A673 (cell line): Measurements from ENCODE around the gene FCAR. TPM values are rescaled to one million over a fixed set of nuclear protein-coding genes. Genes with fewer than 3 reads are reported as not detected.
"Not testable (repeated sequence)": the region's sequence is repeated elsewhere in the genome, so short reads cannot be mapped to it uniquely, and the experiment has no call there.

Source experiments
- BruUV-seq: library from RNA; stranded (reverse); fragments of 400-500 nt; replicated peaks from 2 replicates; lab custom pipeline; 2021; lab: Mats Ljungman, UMichigan
- CTCF ChIA-PET: fragments of 300-600 bp; sonication (Branson Sonifier 250); formaldehyde crosslinking; loops from one replicate; lab custom pipeline; 2022; ENCODE audit warnings: antibody characterized with exemption; lab: Charles Lee
- POLR2A ChIA-PET: fragments of 300-600 bp; sonication (Branson Sonifier 250); formaldehyde crosslinking; loops from one replicate; lab custom pipeline; 2022; ENCODE audit warnings: antibody characterized with exemption; ENCODE audit not compliant: low non-redundant PET; lab: Charles Lee
- DNase-seq: peaks from one replicate; pipeline ENCODE4 v3.0.0-alpha.2; 2015; ENCODE audit warnings: low spot score
- H3K27ac ChIP-seq: fragments of 200-600 bp; sonication (generic); 2 replicates; pipeline ENCODE4 v1.5.1; 2016; ENCODE audit warnings: mixed run types, low read depth, mild to moderate bottlenecking, mixed read lengths, antibody characterized with exemption, low read length; ENCODE audit not compliant: poor library complexity, severe bottlenecking
- H3K27me3 ChIP-seq: fragments of 200-600 bp; sonication (generic); replicated peaks from 2 replicates; pipeline ENCODE4 v1.6.1; 2017; ENCODE audit warnings: mixed run types, low read depth, mild to moderate bottlenecking, mixed read lengths, antibody characterized with exemption, low read length; ENCODE audit not compliant: insufficient read depth, poor library complexity
- H3K36me3 ChIP-seq: fragments of 200-600 bp; sonication (generic); 2 replicates; pipeline ENCODE4 v1.6.1; 2016; ENCODE audit warnings: mixed run types, mild to moderate bottlenecking, mixed read lengths, antibody characterized with exemption, low read length; ENCODE audit not compliant: insufficient read depth, poor library complexity, severe bottlenecking
- H3K4me1 ChIP-seq: fragments of 200-600 bp; sonication (generic); 2 replicates; pipeline ENCODE4 v1.6.1; 2017; ENCODE audit warnings: mixed run types, mild to moderate bottlenecking, mixed read lengths, antibody characterized with exemption, low read length; ENCODE audit not compliant: insufficient read depth, poor library complexity, severe bottlenecking
- H3K4me3 ChIP-seq: fragments of 200-600 bp; sonication (generic); 2 replicates; pipeline ENCODE4 v1.5.1; 2016; ENCODE audit warnings: low read depth, mixed run types, mild to moderate bottlenecking, mixed read lengths, low read length; ENCODE audit not compliant: poor library complexity, severe bottlenecking
- H3K9me3 ChIP-seq: fragments of 200-600 bp; sonication (generic); 2 replicates; pipeline ENCODE4 v1.6.1; 2016; ENCODE audit warnings: mixed run types, low read depth, mild to moderate bottlenecking, mixed read lengths, antibody characterized with exemption, low read length; ENCODE audit not compliant: poor library complexity, severe bottlenecking
- EZH2 ChIP-seq: fragments of 200-600 bp; sonication (generic); IDR thresholded peaks from 2 replicates; pipeline ENCODE4 v1.6.1; 2017; ENCODE audit warnings: borderline replicate concordance, low read depth, mild to moderate bottlenecking, mixed read lengths, antibody characterized with exemption, low read length; ENCODE audit not compliant: poor library complexity, severe bottlenecking
- intact Hi-C: fragments of 100-400 bp; cut with micrococcal nuclease; formaldehyde crosslinking; loops from one replicate; pipeline ENCODE4 v1.10.0; 2022; ENCODE audit not compliant: unreplicated experiment
- total RNA-seq: library from RNA; stranded (reverse); gene quantifications from 2 replicates; pipeline ENCODE4 v1.2.3, GENCODE V29; 2021
- TF ChIP-seq, protein P1 (sequence below): fragments of 300-800, 200-600 bp; sonication (generic); conservative IDR thresholded peaks from 2 replicates; pipeline ENCODE4 v1.5.1; 2017; ENCODE audit warnings: low read depth, mild to moderate bottlenecking, antibody characterized with exemption, low read length, moderate library complexity, mixed read lengths

The FCAR gene
- total RNA-seq, 1 experiment from 2014 or later = not detected

DNA sequence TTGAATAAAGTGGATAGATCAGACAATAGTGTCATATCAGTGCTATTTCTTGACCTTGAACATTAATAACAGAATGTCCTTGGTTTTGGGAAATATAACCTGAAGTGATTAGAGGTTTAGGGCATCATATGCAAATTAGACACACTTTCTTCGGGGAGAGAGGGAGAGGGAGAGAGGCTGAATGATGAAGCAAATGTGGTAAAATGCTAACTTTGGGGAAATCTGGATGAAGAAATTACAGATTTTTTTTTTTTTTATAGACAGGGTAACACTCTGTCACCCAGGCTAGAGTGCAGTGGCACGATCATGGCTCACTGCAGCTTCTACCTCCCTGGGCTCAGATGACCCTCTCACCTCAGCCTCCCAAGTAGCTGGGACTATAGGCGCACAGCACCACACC is 28.0 kb downstream of the FCAR start:
- intact Hi-C loops = no loop called here
- Histone ChIP-seq H3K4me3 (no peak overlapping the region), H3K36me3 (no peaks in the 10 kb centered on the region), H3K27ac (no peak overlapping the region), H3K9me3 (no peaks in the 10 kb centered on the region), H3K4me1 (no peaks in the 10 kb centered on the region), H3K27me3 (peaks cover 3% of the 10 kb centered on the region)
- POLR2A ChIA-PET = no interaction called here
- no peak for DNase-seq
- no TSS peak for BruUV-seq
- TF ChIP-seq EZH2 = no peak
- TF ChIP-seq, protein P1, sequence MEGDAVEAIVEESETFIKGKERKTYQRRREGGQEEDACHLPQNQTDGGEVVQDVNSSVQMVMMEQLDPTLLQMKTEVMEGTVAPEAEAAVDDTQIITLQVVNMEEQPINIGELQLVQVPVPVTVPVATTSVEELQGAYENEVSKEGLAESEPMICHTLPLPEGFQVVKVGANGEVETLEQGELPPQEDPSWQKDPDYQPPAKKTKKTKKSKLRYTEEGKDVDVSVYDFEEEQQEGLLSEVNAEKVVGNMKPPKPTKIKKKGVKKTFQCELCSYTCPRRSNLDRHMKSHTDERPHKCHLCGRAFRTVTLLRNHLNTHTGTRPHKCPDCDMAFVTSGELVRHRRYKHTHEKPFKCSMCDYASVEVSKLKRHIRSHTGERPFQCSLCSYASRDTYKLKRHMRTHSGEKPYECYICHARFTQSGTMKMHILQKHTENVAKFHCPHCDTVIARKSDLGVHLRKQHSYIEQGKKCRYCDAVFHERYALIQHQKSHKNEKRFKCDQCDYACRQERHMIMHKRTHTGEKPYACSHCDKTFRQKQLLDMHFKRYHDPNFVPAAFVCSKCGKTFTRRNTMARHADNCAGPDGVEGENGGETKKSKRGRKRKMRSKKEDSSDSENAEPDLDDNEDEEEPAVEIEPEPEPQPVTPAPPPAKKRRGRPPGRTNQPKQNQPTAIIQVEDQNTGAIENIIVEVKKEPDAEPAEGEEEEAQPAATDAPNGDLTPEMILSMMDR = no peak
- CTCF ChIA-PET = no interaction called here

DNA sequence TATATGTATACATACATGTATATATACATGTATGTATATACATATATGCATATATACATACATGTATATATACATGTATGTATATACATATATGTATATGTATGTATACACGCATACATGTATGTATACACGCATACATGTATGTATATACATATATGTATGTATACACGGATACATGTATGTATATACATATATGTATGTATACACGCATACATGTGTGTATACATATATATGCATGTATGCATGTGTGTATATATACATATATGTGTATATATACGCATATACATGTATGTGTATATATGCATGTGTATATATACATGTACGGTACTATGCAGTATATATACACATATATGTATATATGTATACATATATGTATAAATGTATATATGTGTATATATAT is 29.3 kb downstream of the FCAR start:
- Histone ChIP-seq H3K36me3 (no peaks in the 10 kb centered on the region), H3K27ac (no peak overlapping the region), H3K4me3 (no peak overlapping the region), H3K27me3 (peaks cover 3% of the 10 kb centered on the region), H3K9me3 (no peaks in the 10 kb centered on the region), H3K4me1 (no peaks in the 10 kb centered on the region)
- intact Hi-C loops = no loop called here
- no peak for DNase-seq
- no peak for TF ChIP-seq EZH2
- TF ChIP-seq, protein P1 = no peak
- ChIA-PET CTCF (no interaction called here), POLR2A (no interaction called here)
- no TSS peak for BruUV-seq

DNA sequence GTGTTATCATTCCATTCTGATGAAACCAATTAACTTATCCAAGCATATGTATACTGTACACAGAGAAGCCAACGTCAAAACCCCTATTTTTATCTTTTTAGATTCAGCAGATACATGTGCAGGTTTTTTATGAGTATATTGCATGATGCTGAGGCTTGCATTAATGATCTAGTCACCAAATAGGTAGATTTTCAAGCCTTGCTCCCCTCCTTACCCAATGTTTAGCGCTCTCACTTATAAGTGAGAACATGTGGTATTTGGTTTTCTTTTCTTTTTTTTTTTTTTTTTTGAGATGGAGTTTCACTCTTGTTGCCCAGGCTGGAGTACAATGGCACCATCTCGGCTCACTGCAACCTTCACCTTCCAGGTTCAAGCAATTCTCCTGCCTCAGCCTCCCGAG is 30.2 kb downstream of the FCAR start:
- H3K36me3 ChIP-seq, intact Hi-C loops: not testable (repeated sequence)

DNA sequence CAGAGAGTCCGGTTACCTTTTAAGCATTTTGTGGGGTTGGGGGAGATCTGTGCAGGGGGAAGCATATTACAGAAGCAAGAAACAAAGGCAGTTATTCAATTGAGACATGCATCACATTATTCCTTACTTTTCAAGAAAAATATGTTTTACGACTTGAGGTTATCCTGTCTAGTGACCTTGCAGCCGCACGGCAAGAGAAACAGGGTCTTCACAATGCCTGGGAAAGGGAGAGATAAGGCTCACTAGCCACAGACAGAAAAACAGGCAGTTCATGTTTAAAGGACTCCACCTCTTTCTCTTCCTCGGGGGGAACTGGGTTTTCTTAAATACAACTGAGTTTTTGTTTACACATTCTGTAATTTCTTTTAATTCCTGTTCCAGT is 31.4 kb downstream of the FCAR start:
- Histone ChIP-seq H3K27me3 (peaks cover 2% of the 10 kb centered on the region), H3K4me1 (no peaks in the 10 kb centered on the region), H3K27ac (no peak overlapping the region), H3K4me3 (no peak overlapping the region), H3K9me3 (no peaks in the 10 kb centered on the region), H3K36me3 (no peaks in the 10 kb centered on the region)
- DNase-seq = no peak
- TF ChIP-seq, protein P1 = no peak
- POLR2A ChIA-PET = no interaction called here
- no TSS peak for BruUV-seq
- CTCF ChIA-PET = no interaction called here
- intact Hi-C loops = no loop called here

More for the DNA sequence above, 30.2 kb downstream of the FCAR start:
- H3K9me3 ChIP-seq, CTCF ChIA-PET, H3K4me1 ChIP-seq, H3K27me3 ChIP-seq, POLR2A ChIA-PET, H3K4me3 ChIP-seq, BruUV-seq, H3K27ac ChIP-seq, DNase-seq: not testable (repeated sequence)
